GM12878 (cell line): ENCODE measurements around the gene ATP5PO. TPM values are rescaled to one million over a fixed set of nuclear protein-coding genes. Genes with fewer than 3 reads are reported as not detected.

Experiments
- ATAC-seq: fragments of 200-7000 bp; cut with Tn5 transposase; 3 replicates; pipeline ENCODE4 v1.9.1; 2020; ENCODE audit warnings: mild to moderate bottlenecking, moderate library complexity
- BruUV-seq: library from RNA; stranded (reverse); fragments of 400-500 nt; replicated peaks from 2 replicates; lab custom pipeline; 2021; lab: Mats Ljungman, UMichigan
- CTCF ChIA-PET: fragments of 300-600 bp; sonication (Branson Sonifier 250); formaldehyde crosslinking; extraction: SDS; loops from one replicate; lab custom pipeline; 2021; ENCODE audit warnings: inconsistent platforms; lab: Yijun Ruan, JAX
- POLR2A ChIA-PET: fragments of 350-600 bp; formaldehyde crosslinking; extraction: SDS; loops from one replicate; lab custom pipeline; 2021; ENCODE audit warnings: inconsistent platforms; lab: Charles Lee
- RAD21 ChIA-PET: fragments of 300-600 bp; sonication (Branson Sonifier 250); formaldehyde crosslinking; loops from one replicate; lab custom pipeline; 2023; ENCODE audit warnings: antibody characterized with exemption; ENCODE audit not compliant: unreplicated experiment; lab: Charles Lee
- SMC1A ChIA-PET: fragments of 300-600 bp; sonication (Branson Sonifier 250); formaldehyde crosslinking; loops from one replicate; lab custom pipeline; 2023; ENCODE audit not compliant: unreplicated experiment, uncharacterized antibody; lab: Charles Lee
- DNase-seq: peaks from one replicate; pipeline ENCODE4 v3.0.0-alpha.2; 2011; ENCODE audit warnings: low read depth, low spot score
- FAIRE-seq: peaks from 3 replicates; lab custom pipeline; 2011; peaks lifted over from hg19 to GRCh38; lab: Jason Lieb, UNC
- H2AFZ ChIP-seq: 2 replicates; pipeline ENCODE4 v1.6.0; 2011; ENCODE audit warnings: low read depth, low read length, control low read depth; ENCODE audit not compliant: control insufficient read depth
- H3K27ac ChIP-seq: 2 replicates; pipeline ENCODE4 v1.5.1; 2011; ENCODE audit warnings: control low read depth; ENCODE audit not compliant: control insufficient read depth, insufficient read depth
- H3K27me3 ChIP-seq, 2 experiments: replicated peaks in 1 of 2; 2 replicates each; pipeline versions ENCODE4 v1.6.0 to v1.6.1; 2011; ENCODE audit warnings: low read length in 1 of 2; ENCODE audit not compliant: control insufficient read depth in 2 of 2, insufficient read depth in 2 of 2
- H3K36me3 ChIP-seq, 2 experiments: 2 replicates each; pipeline ENCODE4 v1.5.1; 2011; ENCODE audit warnings: low read length in 1 of 2; ENCODE audit not compliant: control insufficient read depth in 2 of 2, insufficient read depth in 2 of 2
- H3K4me1 ChIP-seq: 2 replicates; pipeline ENCODE4 v1.6.1; 2011; ENCODE audit warnings: mild to moderate bottlenecking, low read length, moderate library complexity, mixed read lengths; ENCODE audit not compliant: control insufficient read depth, insufficient read depth
- H3K4me2 ChIP-seq: 2 replicates; pipeline ENCODE4 v1.6.0; 2011; ENCODE audit warnings: control low read depth; ENCODE audit not compliant: control insufficient read depth, insufficient read depth
- H3K4me3 ChIP-seq: fragments of 200-600 bp; sonication (generic); 2 replicates; pipeline ENCODE4 v1.5.1; 2016
- H3K79me2 ChIP-seq: 2 replicates; pipeline ENCODE4 v1.6.0; 2011; ENCODE audit warnings: low read length; ENCODE audit not compliant: control insufficient read depth, insufficient read depth
- H3K9ac ChIP-seq: 2 replicates; pipeline ENCODE4 v1.8.0; 2011; ENCODE audit warnings: low read length, control low read depth, mixed read lengths; ENCODE audit not compliant: control insufficient read depth, insufficient read depth
- H3K9me3 ChIP-seq: replicated peaks from 3 replicates; pipeline ENCODE4 v1.5.1; 2011; ENCODE audit warnings: mild to moderate bottlenecking, low read length; ENCODE audit not compliant: control insufficient read depth, insufficient read depth
- H4K20me1 ChIP-seq: 2 replicates; pipeline ENCODE4 v1.6.0; 2011; ENCODE audit not compliant: control insufficient read depth, insufficient read depth
- CBX3 ChIP-seq: fragments of 200-600 bp; sonication (generic); IDR thresholded peaks from 2 replicates; pipeline ENCODE4 v1.6.1; 2016; ENCODE audit warnings: low read depth, borderline replicate concordance
- CREB1 ChIP-seq: IDR thresholded peaks from 2 replicates; pipeline ENCODE4 v1.6.1; 2012; ENCODE audit warnings: low read depth, mild to moderate bottlenecking, inconsistent platforms
- GATAD2B ChIP-seq: fragments of 450-650 bp; conservative IDR thresholded peaks from 2 replicates; pipeline ENCODE4 v1.6.1; 2017; ENCODE audit warnings: low read depth, mild to moderate bottlenecking, moderate library complexity
- HDAC6 ChIP-seq: fragments of 200-600 bp; sonication (generic); IDR thresholded peaks from one replicate; pipeline ENCODE4 v1.8.0; 2017; ENCODE audit warnings: antibody characterized with exemption; ENCODE audit not compliant: unreplicated experiment
- LARP7 ChIP-seq: fragments of 450-650 bp; IDR thresholded peaks from 2 replicates; pipeline ENCODE4 v1.6.1; 2017; ENCODE audit warnings: mild to moderate bottlenecking
- SMARCA5 ChIP-seq: fragments of 450-650 bp; IDR thresholded peaks from 2 replicates; pipeline ENCODE4 v1.6.1; 2017; ENCODE audit warnings: mild to moderate bottlenecking
- TBL1XR1 ChIP-seq: IDR thresholded peaks from 2 replicates; pipeline ENCODE4 v1.6.1; 2012; ENCODE audit warnings: low read depth, low read length, improper control_type of control experiment
- ZNF622 ChIP-seq: fragments of 450-650 bp; IDR thresholded peaks from 2 replicates; pipeline ENCODE4 v1.6.1; 2017; ENCODE audit warnings: mild to moderate bottlenecking, inconsistent platforms
- WGBS: methylation state at CpG from one replicate; pipeline ENCODE4 v1.1.6; 2016; ENCODE audit warnings: low lambda C conversion rate; ENCODE audit not compliant: insufficient replicate concordance, insufficient coverage; ENCODE audit errors: missing lambda C conversion rate; 5-methylcytosine and 5-hydroxymethylcytosine counted together
- in situ Hi-C: fragments of 300-500 bp; cut with MboI; formaldehyde crosslinking; loops from 9 replicates; pipeline ENCODE4 v1.14.3; 2018; ENCODE audit warnings: mixed read lengths
- intact Hi-C: fragments of 100-400 bp; cut with micrococcal nuclease; formaldehyde crosslinking; loops from one replicate; pipeline ENCODE4 v1.14.2; 2022; ENCODE audit not compliant: unreplicated experiment
- polyA plus RNA-seq, 11 experiments: library from polyadenylated mRNA; depleted of rRNA in 4 of 11; unstranded in 6 of 11; stranded (reverse) in 5 of 11; fragments of >200 nt; fragmentation: Nextera tagmentation in 4 of 11; fragmentation: Illumina TruSeq in 1 of 11; extraction: Ambion mirVana in 4 of 11; extraction: Trizol in 1 of 11; gene quantifications; 1 replicate in 1 of 11; 2 replicates in 10 of 11; pipeline versions ENCODE4 v1.2.1 to v1.2.3, GENCODE V29; 2011 to 2016; ENCODE audit warnings: inconsistent platforms in 2 of 11, missing spikeins in 2 of 11, low read depth in 1 of 11
- total RNA-seq, 4 experiments: library from RNA; depleted of rRNA in 3 of 4; stranded (reverse); fragments of >200 nt in 3 of 4; fragmentation: Illumina TruSeq in 1 of 4; extraction: Trizol in 1 of 4; gene quantifications; 2 replicates each; pipeline versions ENCODE4 v1.2.1 to v1.2.3, GENCODE V29; 2013 to 2021
- TF ChIP-seq, protein P1 (sequence below): fragments of 450-650 bp; formaldehyde crosslinking; IDR thresholded peaks from 2 replicates; pipeline ENCODE4 v1.5.0; 2022; ENCODE audit warnings: mild to moderate bottlenecking, missing genetic modification characterization

ATP5PO gene
- total and polyA plus RNA-seq, 10 of the 15 experiments (the other 5 are each of a cell fraction or from before 2014, with no cell fraction given) = 251 to 1,656 (median 470) TPM

GRCh38 chr21:33964706-33965325 is 49.2 kb upstream of the ATP5PO start:
- FAIRE-seq = no peak
- CTCF ChIA-PET = interaction anchor here (1.3 kb wide), 1 partner anchor 53 kb away, joined by 3 read pairs; no protein-coding TSS in a partner anchor
- no peaks in the 10 kb centered on the region for H3K4me1 ChIP-seq
- POLR2A ChIA-PET = interaction anchor here (0.9 kb wide), 1 partner anchor 11 kb away, joined by 3 read pairs; no protein-coding TSS in a partner anchor
- intact Hi-C loops = no loop called here
- no peaks in the 10 kb centered on the region for H3K79me2 ChIP-seq
- no peak for TF ChIP-seq CREB1
- TF ChIP-seq TBL1XR1 = no peak
- no peak for TF ChIP-seq SMARCA5
- TF ChIP-seq HDAC6 = no peak
- no peak for TF ChIP-seq LARP7
- TF ChIP-seq, protein P1, sequence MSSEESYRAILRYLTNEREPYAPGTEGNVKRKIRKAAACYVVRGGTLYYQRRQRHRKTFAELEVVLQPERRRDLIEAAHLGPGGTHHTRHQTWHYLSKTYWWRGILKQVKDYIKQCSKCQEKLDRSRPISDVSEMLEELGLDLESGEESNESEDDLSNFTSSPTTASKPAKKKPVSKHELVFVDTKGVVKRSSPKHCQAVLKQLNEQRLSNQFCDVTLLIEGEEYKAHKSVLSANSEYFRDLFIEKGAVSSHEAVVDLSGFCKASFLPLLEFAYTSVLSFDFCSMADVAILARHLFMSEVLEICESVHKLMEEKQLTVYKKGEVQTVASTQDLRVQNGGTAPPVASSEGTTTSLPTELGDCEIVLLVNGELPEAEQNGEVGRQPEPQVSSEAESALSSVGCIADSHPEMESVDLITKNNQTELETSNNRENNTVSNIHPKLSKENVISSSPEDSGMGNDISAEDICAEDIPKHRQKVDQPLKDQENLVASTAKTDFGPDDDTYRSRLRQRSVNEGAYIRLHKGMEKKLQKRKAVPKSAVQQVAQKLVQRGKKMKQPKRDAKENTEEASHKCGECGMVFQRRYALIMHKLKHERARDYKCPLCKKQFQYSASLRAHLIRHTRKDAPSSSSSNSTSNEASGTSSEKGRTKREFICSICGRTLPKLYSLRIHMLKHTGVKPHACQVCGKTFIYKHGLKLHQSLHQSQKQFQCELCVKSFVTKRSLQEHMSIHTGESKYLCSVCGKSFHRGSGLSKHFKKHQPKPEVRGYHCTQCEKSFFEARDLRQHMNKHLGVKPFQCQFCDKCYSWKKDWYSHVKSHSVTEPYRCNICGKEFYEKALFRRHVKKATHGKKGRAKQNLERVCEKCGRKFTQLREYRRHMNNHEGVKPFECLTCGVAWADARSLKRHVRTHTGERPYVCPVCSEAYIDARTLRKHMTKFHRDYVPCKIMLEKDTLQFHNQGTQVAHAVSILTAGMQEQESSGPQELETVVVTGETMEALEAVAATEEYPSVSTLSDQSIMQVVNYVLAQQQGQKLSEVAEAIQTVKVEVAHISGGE (CRISPR knock-in tag) = no peak
- no peak for TF ChIP-seq ZNF622
- no peak for TF ChIP-seq GATAD2B
- TF ChIP-seq CBX3 = no peak
- no peak overlapping the region for H3K9ac ChIP-seq
- in situ Hi-C loops = no loop called here
- DNase-seq = no peak
- BruUV-seq = no TSS peak
- no peaks in the 10 kb centered on the region for H4K20me1 ChIP-seq
- no peak overlapping the region for H3K4me2 ChIP-seq
- H3K27me3 ChIP-seq = no peaks in the 10 kb centered on the region
- no peak overlapping the region for H3K4me3 ChIP-seq
- H3K27ac ChIP-seq = no peak overlapping the region
- H2AFZ ChIP-seq = no peak overlapping the region
- peaks cover 3% of the 10 kb centered on the region; the same call in 2 of the 3 replicates for H3K9me3 ChIP-seq
- ATAC-seq = no peak
- RAD21 ChIA-PET = no interaction called here
- 81% methylated on average over 3 of the region's 3 CpGs for whole genome bisulfite sequencing
- no peaks in the 10 kb centered on the region for H3K36me3 ChIP-seq
- SMC1A ChIA-PET = interaction anchor here (0.7 to 1.3 kb wide), 3 partner anchors 10 to 40 kb away, joined by 3 to 4 read pairs (median 3); no protein-coding TSS in a partner anchor
